HFFc6 (cell line): ENCODE results near the gene TMC3. TPM values are rescaled to one million over a fixed set of nuclear protein-coding genes. Genes with fewer than 3 reads are reported as not detected.

Experiments
- DNase-seq: peaks from one replicate; pipeline ENCODE4 v3.0.0-alpha.2; 2018
- H3K27ac Mint-ChIP-seq: 2 replicates; pipeline ENCODE4 v1.8.0; 2020; ENCODE audit warnings: mild to moderate bottlenecking, mixed read lengths
- H3K27me3 Mint-ChIP-seq: 2 replicates; pipeline ENCODE4 v1.8.0; 2021; ENCODE audit warnings: mild to moderate bottlenecking, moderate library complexity, mixed read lengths; ENCODE audit not compliant: insufficient read depth
- H3K36me3 Mint-ChIP-seq: 2 replicates; pipeline ENCODE4 v1.8.0; 2021; ENCODE audit warnings: low read depth, mixed read lengths
- H3K4me1 Mint-ChIP-seq: 2 replicates; pipeline ENCODE4 v1.8.0; 2020; ENCODE audit warnings: low read depth, mixed read lengths
- H3K4me3 Mint-ChIP-seq: 2 replicates; pipeline ENCODE4 v1.8.0; 2020; ENCODE audit warnings: mild to moderate bottlenecking, moderate library complexity, mixed read lengths
- H3K9me3 Mint-ChIP-seq: 2 replicates; pipeline ENCODE4 v1.8.0; 2020; ENCODE audit warnings: mild to moderate bottlenecking, mixed read lengths
- CTCF ChIP-seq: fragments of 200-600 bp; sonication (generic); IDR thresholded peaks from 2 replicates; pipeline ENCODE4 v1.5.0; 2021; ENCODE audit warnings: antibody characterized with exemption, mild to moderate bottlenecking
- total RNA-seq, 6 experiments: library from RNA; stranded (reverse); fragmentation: NEBNext Ultra II Directional; extraction: Animal tissue kit (Norgen Biotek cat#: 25700); gene quantifications; 2 replicates in 1 of 6; 3 replicates in 5 of 6; pipeline ENCODE4 v1.2.3, GENCODE V29; 2021

Gene TMC3
- total RNA-seq, 6 experiments from 2014 or later: not detected

- H3K27ac Mint-ChIP-seq: no peak overlapping the region
- TF ChIP-seq CTCF: no peak
- no peaks in the 10 kb centered on the region for H3K27me3 Mint-ChIP-seq
- H3K9me3 Mint-ChIP-seq: no peaks in the 10 kb centered on the region
- DNase-seq: no peak
- peaks cover 52% of the 10 kb centered on the region for H3K4me1 Mint-ChIP-seq
- H3K4me3 Mint-ChIP-seq: peak overlapping the region; percentile 64
- peaks cover 5% of the 10 kb centered on the region; the same call in 1 of the 2 replicates for H3K36me3 Mint-ChIP-seq
These were observed 51.2 kb downstream of the TMC3 start for GRCh38 chr15:81322676-81323253.

- Mint-ChIP-seq H3K36me3 (peaks cover 5% of the 10 kb centered on the region; the same call in 1 of the 2 replicates), H3K27me3 (no peaks in the 10 kb centered on the region), H3K9me3 (no peaks in the 10 kb centered on the region), H3K4me1 (peaks cover 41% of the 10 kb centered on the region), H3K27ac (no peak overlapping the region), H3K4me3 (no peak overlapping the region)
- no peak for TF ChIP-seq CTCF
- DNase-seq: no peak
These were observed 52.3 kb downstream of the TMC3 start for GRCh38 chr15:81321667-81322066.

- Mint-ChIP-seq H3K4me3 (no peak overlapping the region), H3K27me3 (peaks cover 1% of the 10 kb centered on the region; the same call in 1 of the 2 replicates), H3K4me1 (peaks cover 18% of the 10 kb centered on the region), H3K36me3 (peaks cover 17% of the 10 kb centered on the region), H3K27ac (no peak overlapping the region), H3K9me3 (no peaks in the 10 kb centered on the region)
- DNase-seq: no peak
- no peak for TF ChIP-seq CTCF
These were observed 56.4 kb downstream of the TMC3 start for GRCh38 chr15:81317642-81318017.

GRCh38 chr15:81316267-81316666 lies 57.7 kb downstream of the TMC3 start:
- Mint-ChIP-seq H3K27me3 (peaks cover 3% of the 10 kb centered on the region), H3K36me3 (peaks cover 25% of the 10 kb centered on the region), H3K4me1 (peaks cover 24% of the 10 kb centered on the region), H3K9me3 (no peaks in the 10 kb centered on the region), H3K27ac (no peak overlapping the region), H3K4me3 (no peak overlapping the region)
- TF ChIP-seq CTCF: no peak
- no peak for DNase-seq

GRCh38 chr15:81315452-81316175 lies 58.4 kb downstream of the TMC3 start:
- Mint-ChIP-seq H3K9me3 (no peaks in the 10 kb centered on the region), H3K36me3 (peaks cover 25% of the 10 kb centered on the region), H3K4me3 (no peak overlapping the region), H3K27me3 (peaks cover 3% of the 10 kb centered on the region), H3K4me1 (peaks cover 31% of the 10 kb centered on the region), H3K27ac (no peak overlapping the region)
- TF ChIP-seq CTCF: no peak
- no peak for DNase-seq
